GM18870 (cell line): ENCODE data around the gene CRTAC1.
"Not testable (repeated sequence)": the region's sequence is repeated elsewhere in the genome, so short reads cannot be mapped to it uniquely, and the experiment has no call there.

Source experiments
- ATAC-seq: cut with Tn5 transposase; IDR thresholded peaks from one replicate; pipeline ENCODE4 v1.9.1; 2021; ENCODE audit warnings: moderate library complexity; ENCODE audit not compliant: unreplicated experiment

Gene CRTAC1

GRCh38 chr10:97849103-97849686 lies 181.2 kb downstream of the CRTAC1 start:
- ATAC-seq: no peak

DNA sequence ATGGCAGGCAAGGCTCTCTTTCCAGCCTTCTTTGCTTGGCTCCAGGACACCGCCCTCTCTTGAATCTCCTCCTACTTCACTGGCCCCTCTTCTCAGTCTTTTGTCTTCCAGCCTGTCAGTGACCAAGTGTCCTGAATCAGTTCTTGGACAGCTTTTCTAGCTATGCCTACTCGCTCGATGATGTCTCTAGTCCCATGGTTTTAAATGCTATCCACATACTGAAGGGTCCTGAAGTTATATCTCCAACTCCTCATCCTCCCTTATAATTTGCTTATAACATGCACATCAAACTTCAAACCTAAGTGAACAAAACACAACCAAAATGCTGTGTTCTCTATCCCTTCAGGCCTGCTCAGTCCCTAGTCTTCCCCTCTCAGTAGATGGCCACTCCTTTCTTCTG lies 185.7 kb downstream of the CRTAC1 start:
- ATAC-seq: no peak

GRCh38 chr10:97843972-97844371 lies 186.4 kb downstream of the CRTAC1 start:
- not testable (repeated sequence) for ATAC-seq

- no peak for ATAC-seq
Observed at GRCh38 chr10:97843281-97843671, 187.1 kb downstream of the CRTAC1 start.

DNA sequence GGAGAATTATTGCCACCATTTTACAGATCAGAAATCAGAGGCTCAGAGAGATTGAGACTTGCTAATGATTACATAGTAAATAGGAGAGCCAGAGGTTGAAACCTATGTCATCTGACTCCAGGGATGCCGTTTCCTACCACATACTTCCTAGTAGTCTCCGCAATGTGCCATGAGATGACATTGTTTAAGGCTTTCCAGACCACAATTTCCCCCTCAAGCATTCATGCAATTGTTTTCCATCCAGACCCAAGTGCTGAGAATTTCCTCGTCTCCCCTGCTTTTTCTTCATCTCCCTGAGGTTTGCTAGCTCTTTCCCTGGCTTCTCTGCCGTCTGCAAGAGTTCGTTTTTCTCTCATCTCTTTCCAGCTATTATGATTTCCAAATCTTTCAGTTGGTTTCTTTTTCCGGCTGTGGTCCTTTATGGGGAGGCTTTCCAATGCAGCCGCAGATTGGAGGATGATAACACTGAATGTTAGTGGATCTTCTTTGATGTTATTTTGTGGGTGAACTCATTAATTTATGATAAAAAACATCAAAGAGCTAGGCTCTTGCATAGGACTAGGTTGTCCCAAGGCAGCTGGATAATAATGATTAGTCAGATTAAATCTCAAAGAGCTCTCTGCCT lies 187.7 kb downstream of the CRTAC1 start:
- no peak for ATAC-seq

DNA sequence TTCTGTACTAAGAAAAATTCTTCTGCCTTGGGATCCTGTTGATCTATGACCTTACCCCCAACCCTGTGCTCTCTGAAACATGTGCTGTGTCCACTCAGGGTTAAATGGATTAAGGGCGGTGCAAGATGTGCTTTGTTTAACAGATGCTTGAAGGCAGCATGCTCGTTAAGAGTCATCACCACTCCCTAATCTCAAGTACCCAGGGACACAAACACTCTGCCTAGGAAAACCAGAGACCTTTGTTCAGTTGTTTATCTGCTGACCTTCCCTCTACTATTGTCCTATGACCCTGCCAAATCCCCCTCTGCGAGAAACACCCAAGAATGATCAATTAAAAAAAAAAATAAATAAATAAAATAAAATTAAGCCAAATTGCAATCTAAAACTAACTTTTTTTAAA lies 188.3 kb downstream of the CRTAC1 start:
- ATAC-seq: not testable (repeated sequence)

GRCh38 chr10:97841166-97841565 lies 189.3 kb downstream of the CRTAC1 start:
- not testable (repeated sequence) for ATAC-seq

- ATAC-seq: no peak
Observed at GRCh38 chr10:97838091-97838490, 192.3 kb downstream of the CRTAC1 start.

GRCh38 chr10:97836446-97836845 lies 194.0 kb downstream of the CRTAC1 start:
- no peak for ATAC-seq

DNA sequence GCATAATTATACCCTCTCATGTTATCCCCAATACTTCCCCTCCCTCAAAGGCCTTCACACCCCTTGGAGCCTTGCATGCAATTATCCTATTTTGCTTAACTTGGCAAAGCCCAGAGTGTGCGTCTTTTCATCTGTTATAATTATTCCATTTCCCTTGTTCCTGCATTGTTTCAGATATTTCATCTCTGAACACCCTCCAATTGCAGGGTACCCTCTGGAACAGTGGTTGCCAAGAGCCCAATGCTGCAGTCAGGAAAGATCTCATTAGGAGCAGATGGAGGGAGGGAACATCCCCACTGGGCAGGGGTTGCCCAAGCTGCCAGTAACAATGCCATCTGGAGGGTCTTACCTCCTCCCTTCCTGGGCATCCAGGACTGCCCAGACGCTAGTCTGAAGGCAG lies 199.2 kb downstream of the CRTAC1 start:
- ATAC-seq: no peak

GRCh38 chr10:97830064-97830463 lies 200.4 kb downstream of the CRTAC1 start:
- no peak for ATAC-seq

DNA sequence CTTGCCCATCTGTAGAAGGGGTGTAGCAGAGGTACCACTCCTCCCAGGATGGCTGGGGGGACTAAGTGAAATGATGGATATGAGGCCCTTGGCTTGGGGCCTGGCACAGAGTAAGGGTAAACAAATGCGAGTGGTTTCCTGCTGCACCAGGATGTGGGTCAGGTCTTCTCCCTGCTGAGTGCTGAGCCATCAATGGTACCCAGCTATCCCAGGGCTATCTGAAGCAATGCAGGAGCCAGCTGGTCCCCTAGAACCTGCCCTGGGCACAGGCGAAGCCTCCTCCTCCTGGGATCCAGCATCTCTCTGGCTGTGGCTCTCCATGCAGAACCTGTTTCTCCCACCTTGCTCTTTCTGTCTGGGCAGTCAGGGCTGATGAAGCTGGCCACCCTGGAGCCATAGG lies 201.7 kb downstream of the CRTAC1 start:
- no peak for ATAC-seq

DNA sequence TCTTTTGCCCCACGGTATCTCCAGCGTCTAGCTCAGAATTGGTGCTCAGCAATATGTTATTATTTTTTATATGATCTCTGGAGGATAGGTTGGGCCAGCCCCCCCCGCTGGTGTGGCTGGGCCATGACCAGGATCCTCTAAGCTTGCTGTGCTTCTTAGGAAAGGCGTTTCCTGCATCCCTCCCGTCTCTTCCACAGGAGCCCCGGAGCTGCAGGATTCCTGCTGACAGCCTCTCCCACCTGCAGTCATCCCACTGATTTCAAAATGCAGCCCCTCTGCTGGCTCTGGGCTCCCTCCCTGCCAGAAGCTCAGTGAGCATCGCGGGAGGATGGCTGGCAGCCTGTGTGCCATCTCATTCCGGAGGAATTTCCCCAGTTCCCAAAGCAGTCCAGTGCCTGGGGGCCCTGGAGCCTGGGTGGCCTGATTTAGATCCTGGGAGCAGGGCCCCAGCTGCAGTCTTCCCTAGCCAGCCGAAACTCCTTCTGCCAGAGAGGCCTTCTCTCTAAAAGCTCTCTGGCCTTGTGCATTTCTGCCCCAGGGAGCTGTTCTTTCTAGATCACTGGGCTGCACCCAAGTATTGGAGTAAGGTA lies 202.6 kb downstream of the CRTAC1 start:
- ATAC-seq: no peak

GRCh38 chr10:97826892-97827291 lies 203.5 kb downstream of the CRTAC1 start:
- ATAC-seq: no peak

GRCh38 chr10:97825020-97825760 lies 205.2 kb downstream of the CRTAC1 start:
- ATAC-seq: no peak

DNA sequence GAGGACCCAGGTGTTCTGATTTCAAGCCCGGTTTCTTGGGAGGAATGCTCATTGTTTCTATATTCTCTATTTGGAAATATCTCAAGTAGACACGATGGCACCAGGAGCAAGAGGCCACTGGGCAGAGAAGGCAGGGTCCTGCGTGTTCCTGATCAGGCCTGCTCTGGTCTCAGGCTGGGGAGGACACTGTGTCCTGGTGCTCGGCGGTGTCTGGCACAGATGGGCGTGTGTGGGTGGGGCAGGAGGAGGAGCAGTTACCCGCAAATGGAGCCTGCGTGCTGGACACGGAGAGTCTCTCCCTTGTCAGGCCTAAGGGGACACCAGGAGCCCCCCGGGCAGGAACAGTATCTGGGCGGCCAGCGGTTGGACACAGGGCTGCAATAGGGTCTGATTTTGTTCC lies 206.7 kb downstream of the CRTAC1 start:
- no peak for ATAC-seq

DNA sequence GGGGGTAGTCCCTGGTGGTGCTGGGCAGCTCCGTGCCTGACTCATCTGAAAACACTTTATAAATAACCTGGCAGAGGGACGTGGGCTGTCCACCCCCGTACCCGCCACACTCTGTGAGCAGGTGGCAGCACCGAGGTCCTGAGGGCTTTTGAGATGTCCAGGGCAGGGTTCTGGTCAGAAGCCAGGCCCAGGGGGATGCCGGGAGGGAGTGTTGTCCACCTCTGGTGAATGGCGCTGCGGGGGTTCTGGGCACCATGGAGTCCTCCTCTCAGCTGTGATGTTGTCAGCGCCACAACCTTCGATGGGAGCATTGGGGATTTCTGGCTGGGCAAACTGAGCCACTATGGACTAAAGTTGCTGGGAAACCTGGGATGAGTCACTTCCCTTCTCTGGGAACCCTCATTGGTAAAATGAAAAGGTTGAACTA lies 208.1 kb downstream of the CRTAC1 start:
- ATAC-seq: no peak

- ATAC-seq: no peak
Observed at GRCh38 chr10:97821308-97822038, 208.9 kb downstream of the CRTAC1 start.

- no peak for ATAC-seq
Observed at GRCh38 chr10:97820096-97820704, 210.2 kb downstream of the CRTAC1 start.

GRCh38 chr10:97818572-97818971 lies 211.8 kb downstream of the CRTAC1 start:
- ATAC-seq: no peak

- ATAC-seq: no peak
Observed at GRCh38 chr10:97816609-97817008, 213.8 kb downstream of the CRTAC1 start.
